Natural killer cell (primary cell): ENCODE data around the gene LEUTX. TPM values are rescaled to one million over a fixed set of nuclear protein-coding genes. Genes with fewer than 3 reads are reported as not detected.
"Not testable (repeated sequence)": the region's sequence is repeated elsewhere in the genome, so short reads cannot be mapped to it uniquely, and the experiment has no call there.

Source experiments
- ATAC-seq, 3 donors: fragments of 150-1000 bp in 2 of 3; fragments of 200-7000 bp in 1 of 3; cut with Tn5 transposase; 1 replicate in 1 of 3; 2 replicates in 2 of 3; pipeline ENCODE4 v1.10.0; 2021; ENCODE audit warnings: mild to moderate bottlenecking in 2 of 3, moderate library complexity in 2 of 3
- DNase-seq, 2 donors: peaks; one replicate each; pipeline versions ENCODE4 v3.0.0 to v3.0.0-alpha.2; 2013 to 2021; ENCODE audit warnings: mixed read lengths in 1 of 2
- H3K27ac ChIP-seq: one replicate; pipeline ENCODE4 v1.5.1; 2013; ENCODE audit warnings: mild to moderate bottlenecking, low read length
- H3K27me3 ChIP-seq: one replicate; pipeline ENCODE4 v1.6.1; 2013; ENCODE audit warnings: low read length; ENCODE audit not compliant: control insufficient read depth, insufficient read depth
- H3K36me3 ChIP-seq: one replicate; pipeline ENCODE4 v1.6.1; 2013; ENCODE audit warnings: low read length; ENCODE audit not compliant: control insufficient read depth, insufficient read depth
- H3K4me1 ChIP-seq: one replicate; pipeline ENCODE4 v1.6.1; 2013; ENCODE audit warnings: low read length; ENCODE audit not compliant: control insufficient read depth, insufficient read depth
- H3K4me3 ChIP-seq: one replicate; pipeline ENCODE4 v1.5.1; 2013; ENCODE audit warnings: low read length
- H3K9me3 ChIP-seq: one replicate; pipeline ENCODE4 v1.6.1; 2013; ENCODE audit warnings: low read length; ENCODE audit not compliant: control insufficient read depth, insufficient read depth
- H3K27ac Mint-ChIP-seq, 2 donors: one replicate each; pipeline ENCODE4 v1.8.0; 2022; ENCODE audit warnings: mild to moderate bottlenecking in 2 of 2, mixed read lengths in 2 of 2, moderate library complexity in 1 of 2
- H3K27me3 Mint-ChIP-seq, 2 donors: one replicate each; pipeline ENCODE4 v1.8.0; 2022; ENCODE audit warnings: low read depth in 2 of 2, mixed read lengths in 2 of 2
- H3K36me3 Mint-ChIP-seq: one replicate; pipeline ENCODE4 v1.8.0; 2022; ENCODE audit warnings: mixed read lengths
- H3K4me1 Mint-ChIP-seq, 2 donors: one replicate each; pipeline ENCODE4 v1.8.0; 2022; ENCODE audit warnings: mixed read lengths in 2 of 2
- H3K4me3 Mint-ChIP-seq: one replicate; pipeline ENCODE4 v1.8.0; 2022; ENCODE audit warnings: mild to moderate bottlenecking, moderate library complexity, mixed read lengths
- H3K9me3 Mint-ChIP-seq, 2 donors: one replicate each; pipeline ENCODE4 v1.8.0; 2022; ENCODE audit warnings: mixed read lengths in 2 of 2
- WGBS: methylation state at CpG from one replicate; pipeline ENCODE4 v1.1.7; 2013; ENCODE audit warnings: missing lambda C conversion rate; ENCODE audit not compliant: insufficient coverage; 5-methylcytosine and 5-hydroxymethylcytosine counted together
- intact Hi-C: fragments of 100-400 bp; cut with micrococcal nuclease; formaldehyde crosslinking; loops from one replicate; pipeline ENCODE4 v1.14.2; 2022
- total RNA-seq, 4 donors: library from RNA; stranded (reverse); fragments of 120-200 nt in 1 of 4; gene quantifications; one replicate each; pipeline versions ENCODE4 v1.2.3 to v1.2.4, GENCODE V29; 2013 to 2022
- TF ChIP-seq, protein P1 (sequence below): fragments of 200-600 bp; IDR thresholded peaks from one replicate; pipeline ENCODE4 v1.8.0; 2022; ENCODE audit warnings: antibody characterized with exemption

Gene LEUTX
- total RNA-seq, 3 donors from 2014 or later (not counting 1 experiment from before 2014, with no cell fraction given): not detected

DNA sequence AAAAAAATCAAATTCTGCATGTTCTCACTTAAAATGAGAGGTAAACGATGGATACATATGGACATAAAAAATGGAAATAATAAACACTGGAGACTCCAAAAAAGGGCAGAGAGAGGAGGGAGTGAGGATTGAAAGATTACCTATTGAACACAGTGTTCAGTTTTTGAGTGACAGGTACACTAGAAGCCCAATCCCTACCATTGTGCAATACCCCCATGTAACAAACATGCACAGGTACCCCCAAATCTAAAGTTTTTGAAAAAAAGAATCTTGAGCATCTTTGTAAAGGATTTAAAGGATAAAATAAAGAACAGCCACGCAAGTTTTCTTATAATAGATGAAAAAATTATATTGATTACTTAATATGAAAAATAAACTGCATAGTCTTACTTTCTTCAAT is 24.1 kb upstream of the LEUTX start:
- Histone ChIP-seq H3K36me3 (no peaks in the 10 kb centered on the region), H3K9me3 (no peaks in the 10 kb centered on the region), H3K4me1 (no peaks in the 10 kb centered on the region), H3K27me3 (peaks cover 6% of the 10 kb centered on the region), H3K4me3 (no peak overlapping the region), H3K27ac (no peak overlapping the region)
- Mint-ChIP-seq H3K36me3 (no peaks in the 10 kb centered on the region), H3K27ac (no peak overlapping the region), H3K9me3 (no peaks in the 10 kb centered on the region), H3K4me1 (no peaks in the 10 kb centered on the region), H3K4me3 (no peak overlapping the region), H3K27me3 (peaks cover 20 to 23% of the 10 kb centered on the region in 2 donors)
- intact Hi-C loops: no loop called here
- 100% methylated on average over 1 of the region's 2 CpGs for WGBS
- ATAC-seq (no peak), DNase-seq (no peak)
- TF ChIP-seq, protein P1, sequence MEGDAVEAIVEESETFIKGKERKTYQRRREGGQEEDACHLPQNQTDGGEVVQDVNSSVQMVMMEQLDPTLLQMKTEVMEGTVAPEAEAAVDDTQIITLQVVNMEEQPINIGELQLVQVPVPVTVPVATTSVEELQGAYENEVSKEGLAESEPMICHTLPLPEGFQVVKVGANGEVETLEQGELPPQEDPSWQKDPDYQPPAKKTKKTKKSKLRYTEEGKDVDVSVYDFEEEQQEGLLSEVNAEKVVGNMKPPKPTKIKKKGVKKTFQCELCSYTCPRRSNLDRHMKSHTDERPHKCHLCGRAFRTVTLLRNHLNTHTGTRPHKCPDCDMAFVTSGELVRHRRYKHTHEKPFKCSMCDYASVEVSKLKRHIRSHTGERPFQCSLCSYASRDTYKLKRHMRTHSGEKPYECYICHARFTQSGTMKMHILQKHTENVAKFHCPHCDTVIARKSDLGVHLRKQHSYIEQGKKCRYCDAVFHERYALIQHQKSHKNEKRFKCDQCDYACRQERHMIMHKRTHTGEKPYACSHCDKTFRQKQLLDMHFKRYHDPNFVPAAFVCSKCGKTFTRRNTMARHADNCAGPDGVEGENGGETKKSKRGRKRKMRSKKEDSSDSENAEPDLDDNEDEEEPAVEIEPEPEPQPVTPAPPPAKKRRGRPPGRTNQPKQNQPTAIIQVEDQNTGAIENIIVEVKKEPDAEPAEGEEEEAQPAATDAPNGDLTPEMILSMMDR: no peak

DNA sequence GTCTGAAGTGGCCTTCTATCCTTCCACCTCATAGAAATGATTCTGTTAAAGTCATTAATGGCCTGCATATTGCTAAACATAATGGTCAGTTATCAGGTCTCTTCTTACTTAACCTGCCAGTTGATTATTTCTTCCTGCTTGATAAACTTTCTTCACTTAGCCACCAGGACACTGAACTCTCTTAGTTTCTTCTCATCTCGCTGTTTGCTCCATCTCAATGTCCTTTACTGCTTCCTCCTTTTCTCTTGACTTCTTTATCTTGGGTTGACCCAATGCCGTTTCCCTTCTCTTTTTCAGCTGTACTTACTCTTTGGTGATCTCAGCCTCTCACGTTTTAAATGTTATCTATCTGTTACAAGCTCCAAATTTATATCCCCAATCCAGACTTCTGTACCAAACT is 23.7 kb upstream of the LEUTX start:
- H3K4me1 ChIP-seq: no peaks in the 10 kb centered on the region
- DNase-seq (no peak), ATAC-seq (no peak)
- no peak overlapping the region for H3K27ac ChIP-seq
- TF ChIP-seq, protein P1: no peak
- H3K36me3 ChIP-seq: no peaks in the 10 kb centered on the region
- Mint-ChIP-seq H3K27ac (no peak overlapping the region), H3K4me3 (no peak overlapping the region), H3K36me3 (no peaks in the 10 kb centered on the region), H3K4me1 (no peaks in the 10 kb centered on the region), H3K9me3 (no peaks in the 10 kb centered on the region), H3K27me3 (peaks cover 20 to 24% of the 10 kb centered on the region in 2 donors)
- peaks cover 6% of the 10 kb centered on the region for H3K27me3 ChIP-seq
- intact Hi-C loops: no loop called here
- H3K4me3 ChIP-seq: no peak overlapping the region
- H3K9me3 ChIP-seq: no peaks in the 10 kb centered on the region
- WGBS: 52% methylated on average over 3 of the region's 3 CpGs

DNA sequence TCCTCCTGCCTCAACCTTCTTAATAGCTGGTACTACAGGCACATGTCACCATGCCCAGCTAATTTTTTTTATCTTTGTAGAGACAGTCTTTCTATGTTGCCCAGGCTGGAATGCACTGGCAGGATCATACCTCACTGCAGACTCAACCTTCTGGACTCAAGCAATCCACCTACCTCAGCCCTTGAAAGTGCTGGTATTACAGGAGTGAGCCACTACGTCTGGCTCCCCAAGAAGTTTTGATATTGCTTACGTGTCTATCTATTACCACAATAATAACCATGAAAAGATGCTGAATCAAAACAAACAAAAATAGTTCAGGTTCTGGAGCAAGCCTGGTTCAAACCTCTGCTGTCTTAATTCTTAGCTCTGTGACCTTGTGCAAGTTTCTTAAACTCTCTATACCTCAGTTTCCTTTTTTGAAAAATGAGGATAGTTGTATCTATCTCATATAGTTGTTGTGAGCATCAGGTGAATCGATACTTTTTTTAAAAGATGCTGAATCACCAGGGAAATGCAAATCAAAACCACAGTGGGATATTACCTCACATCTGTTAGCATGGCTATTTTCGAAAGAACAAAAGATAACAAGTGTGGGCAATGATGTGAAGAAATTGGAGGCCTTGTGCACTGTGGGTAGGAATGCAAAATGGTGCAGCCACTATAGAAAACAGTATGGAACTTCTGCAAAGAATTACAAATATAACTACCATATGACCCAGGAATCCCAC is 19.0 kb upstream of the LEUTX start:
- Histone ChIP-seq H3K27me3 (peaks cover 6% of the 10 kb centered on the region), H3K9me3 (no peaks in the 10 kb centered on the region), H3K27ac (no peak overlapping the region), H3K36me3 (no peaks in the 10 kb centered on the region), H3K4me1 (no peaks in the 10 kb centered on the region), H3K4me3 (no peak overlapping the region)
- H3K27me3 Mint-ChIP-seq: peaks cover 21 to 26% of the 10 kb centered on the region in 2 donors
- H3K27ac Mint-ChIP-seq: no peak overlapping the region
- TF ChIP-seq, protein P1: no peak
- DNase-seq (no peak), ATAC-seq (no peak)
- WGBS: 54% methylated on average over 3 of the region's 4 CpGs
- intact Hi-C loops: no loop called here
- H3K36me3 Mint-ChIP-seq: no peaks in the 10 kb centered on the region
- H3K9me3 Mint-ChIP-seq: no peaks in the 10 kb centered on the region
- no peaks in the 10 kb centered on the region for H3K4me1 Mint-ChIP-seq
- no peak overlapping the region for H3K4me3 Mint-ChIP-seq

DNA sequence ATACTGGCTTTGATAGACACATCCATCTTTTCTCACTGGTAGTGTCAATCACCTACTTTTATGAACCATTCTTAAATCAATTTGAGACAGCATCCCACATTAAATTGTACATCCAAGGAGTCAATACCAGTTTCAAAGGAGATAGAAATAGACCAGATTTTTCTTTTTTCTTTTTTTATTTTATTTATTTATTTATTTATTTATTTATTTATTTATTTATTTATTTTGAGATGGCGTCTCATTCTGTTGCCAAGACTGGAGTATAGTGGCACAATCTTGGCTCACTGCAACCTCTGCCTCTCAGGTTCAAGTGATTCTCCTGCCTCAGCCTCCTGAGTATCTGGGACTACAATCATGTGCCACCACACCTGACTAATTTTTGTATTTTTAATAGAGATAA is 16.8 kb upstream of the LEUTX start:
- H3K27me3 ChIP-seq, H3K36me3 Mint-ChIP-seq, H3K4me1 ChIP-seq, H3K9me3 ChIP-seq, H3K4me3 Mint-ChIP-seq, H3K36me3 ChIP-seq, H3K27ac ChIP-seq, H3K4me1 Mint-ChIP-seq, ATAC-seq, H3K9me3 Mint-ChIP-seq, H3K4me3 ChIP-seq, intact Hi-C loops, H3K27ac Mint-ChIP-seq, DNase-seq: not testable (repeated sequence)
- peaks cover 17 to 20% of the 10 kb centered on the region in 2 donors for H3K27me3 Mint-ChIP-seq
- no CpG with 5 or more reads among the region's 1 CpG for WGBS
